HG03378 (cell line): ENCODE data around the gene GPN2.

Experiments
- ATAC-seq: cut with Tn5 transposase; IDR thresholded peaks from one replicate; pipeline ENCODE4 v1.9.1; 2021; ENCODE audit warnings: mild to moderate bottlenecking, moderate library complexity; ENCODE audit not compliant: unreplicated experiment

GPN2 gene

GRCh38 chr1:26833432-26834405 lies 56.4 kb downstream of the GPN2 start:
- ATAC-seq: peak; percentile 69

GRCh38 chr1:26832249-26832960 lies 57.7 kb downstream of the GPN2 start:
- no peak for ATAC-seq

- ATAC-seq: no peak
Measured at GRCh38 chr1:26831546-26832248, 58.4 kb downstream of the GPN2 start.

GRCh38 chr1:26831059-26831458 lies 59.0 kb downstream of the GPN2 start:
- ATAC-seq: no peak

DNA sequence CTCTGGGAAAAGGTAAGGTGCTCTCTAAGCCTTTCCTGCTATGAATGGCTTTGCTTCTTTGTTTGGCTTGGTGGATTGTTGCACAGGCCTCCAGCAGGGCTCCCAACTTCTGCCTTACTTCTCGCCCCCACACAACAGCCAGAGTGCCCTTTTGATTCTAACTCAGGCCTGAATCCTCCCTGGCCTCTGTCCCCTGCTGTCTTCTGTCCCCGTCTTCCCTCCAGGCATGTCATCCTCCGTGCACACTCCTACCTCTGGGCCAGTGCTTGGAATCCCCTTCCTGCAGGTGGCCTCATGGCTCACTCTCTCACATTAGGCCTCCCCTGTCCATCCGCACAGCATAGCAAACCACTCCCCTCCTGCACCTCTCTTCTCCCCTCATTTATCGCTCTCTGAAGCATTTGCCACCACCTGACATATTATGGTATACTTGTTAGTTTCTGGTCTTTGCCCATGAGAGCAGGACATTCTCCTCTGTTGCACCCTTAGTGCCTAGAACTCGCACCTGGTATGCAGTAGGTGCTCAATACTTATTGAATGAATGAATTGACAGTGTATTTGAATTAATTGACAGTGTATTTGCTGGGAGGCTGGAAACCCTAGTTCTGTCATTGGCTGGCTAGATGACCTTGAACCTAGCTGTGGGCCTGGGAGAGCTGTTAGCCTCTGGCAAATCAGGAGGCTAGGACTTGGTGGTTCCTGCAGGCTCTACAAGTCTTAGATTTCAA lies 60.7 kb downstream of the GPN2 start:
- ATAC-seq: no peak

- no peak for ATAC-seq
Measured at GRCh38 chr1:26828411-26828991, 61.6 kb downstream of the GPN2 start.

DNA sequence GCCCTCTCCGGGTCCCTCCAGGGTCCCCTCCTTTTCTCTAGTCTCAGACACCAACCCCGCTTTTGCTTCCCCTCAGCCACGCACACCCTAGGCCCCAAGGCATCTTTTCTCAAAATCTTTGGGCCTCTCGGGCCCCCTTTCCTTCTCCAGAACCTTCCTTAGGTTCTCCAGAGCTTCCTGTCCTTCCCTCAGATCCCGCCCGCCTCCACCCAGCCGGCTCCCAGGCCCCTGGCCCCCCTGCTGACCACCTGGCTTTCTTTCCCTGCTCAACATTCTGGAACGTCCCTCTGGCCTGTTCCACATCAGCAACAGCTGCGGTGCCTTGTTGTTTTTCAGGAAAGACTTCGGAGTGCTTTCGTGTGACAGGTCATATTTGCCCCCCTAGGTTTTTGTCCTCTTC lies 62.4 kb downstream of the GPN2 start:
- no peak for ATAC-seq

DNA sequence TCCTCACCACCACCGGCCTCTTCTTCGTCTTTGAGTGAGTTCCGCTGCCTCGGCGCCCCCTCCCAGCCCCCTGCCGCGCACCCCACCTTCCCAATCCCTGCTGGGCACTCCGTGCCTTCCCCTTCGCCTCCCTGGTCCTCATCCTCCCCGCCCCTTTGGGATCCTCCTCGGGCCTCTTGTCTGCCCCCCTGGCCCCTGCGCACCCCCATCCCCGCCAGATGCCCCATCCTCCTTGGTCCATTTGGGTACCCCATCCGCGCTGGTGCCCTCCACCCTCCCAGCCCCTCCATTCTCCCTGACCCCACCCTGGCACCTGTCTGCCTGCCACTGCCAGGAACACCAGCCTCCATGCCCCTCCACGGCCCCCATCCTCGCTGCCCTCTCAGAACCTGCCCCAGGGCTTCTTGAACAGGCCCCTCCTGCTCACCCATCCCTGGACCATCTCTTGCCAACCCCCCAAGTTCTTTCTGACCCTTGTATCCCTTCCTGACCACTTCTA lies 62.9 kb downstream of the GPN2 start:
- ATAC-seq: no peak

- ATAC-seq: no peak
Measured at GRCh38 chr1:26826261-26827105, 63.6 kb downstream of the GPN2 start, which contains the start of gene ZDHHC18. ZDHHC18 (plus strand) TSS chr1:26826688; CDS start chr1:26826805, 117 bp downstream.
